HG02885 (cell line): ENCODE results near the gene MTA3.
"Not testable (repeated sequence)": the region's sequence is repeated elsewhere in the genome, so short reads cannot be mapped to it uniquely, and the experiment has no call there.

Experiments used
- ATAC-seq: cut with Tn5 transposase; IDR thresholded peaks from one replicate; pipeline ENCODE4 v1.9.1; 2021; ENCODE audit warnings: mild to moderate bottlenecking; ENCODE audit not compliant: unreplicated experiment, poor library complexity

The MTA3 gene

DNA sequence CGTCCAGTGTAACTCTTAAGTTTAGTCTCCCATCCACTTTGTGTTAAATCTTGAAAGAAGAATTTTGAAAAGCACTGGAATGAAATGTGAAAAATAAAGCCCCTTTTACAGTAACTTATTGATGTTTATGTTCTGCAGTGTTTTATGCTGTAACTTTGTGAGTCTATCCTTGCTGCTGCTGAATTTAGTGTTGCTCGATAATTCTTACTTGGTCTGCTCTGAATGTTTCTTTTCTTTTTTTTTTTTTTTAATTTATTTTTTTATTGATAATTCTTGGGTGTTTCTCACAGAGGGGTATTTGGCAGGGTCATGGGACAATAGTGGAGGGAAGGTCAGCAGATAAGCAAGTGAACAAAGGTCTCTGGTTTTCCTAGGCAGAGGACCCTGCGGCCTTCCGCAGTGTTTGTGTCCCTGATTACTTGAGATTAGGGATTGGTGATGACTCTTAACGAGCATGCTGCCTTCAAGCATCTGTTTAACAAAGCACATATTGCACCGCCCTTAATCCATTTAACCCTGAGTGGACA is 36.0 kb downstream of the MTA3 start:
- not testable (repeated sequence) for ATAC-seq

DNA sequence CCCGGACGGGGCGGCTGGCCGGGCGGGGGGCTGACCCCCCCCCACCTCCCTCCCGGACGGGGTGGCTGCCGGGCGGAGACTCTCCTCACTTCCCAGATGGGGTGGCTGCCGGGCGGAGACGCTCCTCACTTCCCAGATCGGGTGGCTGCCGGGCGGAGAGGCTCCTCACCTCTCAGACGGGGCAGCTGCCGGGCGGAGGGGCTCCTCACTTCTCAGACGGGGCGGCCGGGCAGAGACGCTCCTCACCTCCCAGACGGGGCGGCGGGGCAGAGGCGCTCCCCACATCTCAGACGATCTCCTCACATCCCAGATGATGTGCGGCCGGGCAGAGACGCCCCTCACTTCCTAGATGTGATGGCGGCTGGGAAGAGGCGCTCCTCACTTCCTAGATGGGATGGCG is 37.7 kb downstream of the MTA3 start:
- ATAC-seq: not testable (repeated sequence)

DNA sequence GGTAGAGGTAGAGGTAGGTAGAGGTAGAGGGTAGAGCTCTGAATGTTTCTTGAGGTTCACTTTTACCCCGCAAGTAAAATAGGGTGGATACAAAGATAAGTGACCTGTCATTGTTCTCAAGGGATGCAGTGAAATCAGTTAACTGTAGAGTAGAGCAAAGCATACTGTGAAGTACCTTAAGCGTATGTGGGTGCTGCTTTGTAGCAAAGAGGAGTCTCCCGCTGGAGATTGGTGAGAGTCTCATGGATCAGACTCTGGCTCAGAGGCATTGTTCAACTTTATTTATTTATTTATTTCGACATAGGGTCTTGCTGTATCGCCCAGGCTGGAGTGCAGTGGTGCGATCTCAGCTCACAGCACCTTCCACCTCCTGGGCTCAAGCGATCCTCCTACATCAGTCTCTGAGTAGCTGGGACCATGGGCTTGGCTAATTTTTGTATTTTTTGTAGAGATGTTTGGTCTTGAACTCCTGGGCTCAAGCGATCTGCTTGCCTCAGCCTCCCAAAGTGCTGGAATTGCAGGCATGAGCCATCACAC is 38.7 kb downstream of the MTA3 start:
- no peak for ATAC-seq

DNA sequence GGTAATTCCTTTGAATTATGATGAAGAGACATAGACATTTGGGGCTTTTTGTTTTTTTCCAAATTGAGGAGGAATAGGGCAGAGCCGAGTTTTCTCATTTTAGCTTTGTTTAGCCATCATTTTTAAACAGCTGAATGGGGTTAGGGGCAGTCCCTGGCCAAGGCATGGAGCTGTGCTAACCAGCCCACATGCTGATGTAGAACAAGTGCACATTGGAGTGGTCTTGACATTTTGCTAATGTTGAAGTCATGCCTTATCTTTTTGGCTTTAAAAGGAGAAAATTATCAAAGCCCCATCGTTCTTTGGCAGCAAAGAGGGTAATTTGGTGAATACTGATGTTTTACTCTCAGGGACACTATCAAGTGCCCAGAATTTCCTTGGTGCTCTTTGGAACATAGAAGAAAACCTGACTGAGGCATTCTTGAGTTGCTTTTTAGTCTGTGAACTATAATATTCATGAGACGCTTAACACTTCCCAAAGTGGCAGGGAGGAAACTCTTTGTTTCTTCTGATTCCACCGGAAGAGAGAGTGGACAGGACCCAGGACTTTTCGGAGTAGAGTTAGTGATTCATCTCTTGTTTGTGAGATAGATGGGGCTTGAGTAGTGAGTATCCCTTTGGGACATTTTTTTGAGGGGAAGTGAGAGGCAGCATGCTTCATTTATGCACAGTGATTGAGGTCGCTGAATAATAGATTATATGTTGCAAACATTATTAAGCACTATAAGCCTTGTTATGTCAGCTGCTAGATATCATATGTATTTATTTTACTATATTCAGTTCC is 45.0 kb downstream of the MTA3 start:
- ATAC-seq: no peak

DNA sequence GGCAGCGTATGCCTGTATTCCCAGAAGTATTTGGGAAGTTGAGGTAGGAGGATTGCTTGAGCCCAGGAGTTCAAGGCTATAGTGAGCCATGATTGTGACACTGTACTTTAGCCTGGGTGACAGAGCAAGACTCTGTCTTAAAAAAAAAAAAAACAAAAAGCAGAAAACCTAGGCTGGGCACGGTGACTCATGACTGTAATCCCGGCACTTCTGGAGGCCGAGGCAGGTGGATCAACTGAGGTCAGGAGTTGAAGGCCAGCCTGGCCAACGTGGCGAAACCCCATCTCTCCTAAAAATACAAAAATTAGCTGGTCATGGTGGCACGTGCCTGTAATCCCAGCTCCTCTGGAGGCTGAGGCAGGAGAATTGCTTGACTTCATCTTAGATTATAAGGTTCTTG is 46.4 kb downstream of the MTA3 start:
- ATAC-seq: no peak

DNA sequence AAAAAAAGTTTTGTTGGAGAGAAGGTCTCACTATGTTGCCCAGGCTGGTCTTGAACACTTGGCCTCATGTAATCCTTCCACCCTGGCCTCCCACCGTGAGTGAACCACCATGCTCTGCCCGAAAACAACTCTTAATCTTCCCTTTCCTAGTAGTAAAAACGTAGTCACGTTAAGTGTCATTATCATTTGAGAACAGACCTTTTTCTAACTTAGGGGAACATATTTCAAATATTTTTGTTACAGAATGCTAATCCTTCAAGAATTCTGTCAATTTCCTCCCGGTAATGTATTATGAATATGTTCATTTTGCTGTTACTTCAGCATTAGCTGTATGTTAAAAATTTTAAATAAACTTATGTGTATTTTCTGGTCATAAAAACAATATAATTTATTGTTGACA is 49.7 kb downstream of the MTA3 start:
- ATAC-seq: no peak

DNA sequence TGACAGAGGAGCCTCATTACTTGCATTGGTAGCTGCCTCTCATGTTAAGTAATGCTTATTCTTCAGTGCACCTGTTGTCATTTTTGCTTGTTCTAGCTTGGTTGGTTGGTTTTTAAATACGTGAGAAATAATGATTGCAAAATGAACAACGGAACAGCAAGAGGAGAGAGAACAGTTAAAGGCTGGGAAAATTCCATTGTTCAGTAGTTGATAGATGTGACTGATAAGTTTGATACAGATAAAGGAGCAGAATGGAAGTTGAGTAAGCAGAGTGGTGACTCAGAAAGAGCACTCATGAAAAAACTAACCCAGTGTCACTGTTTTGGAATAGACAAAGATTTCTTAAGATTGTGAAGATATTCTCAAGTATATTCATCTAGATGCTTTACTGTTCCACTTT is 50.5 kb downstream of the MTA3 start:
- ATAC-seq: no peak

DNA sequence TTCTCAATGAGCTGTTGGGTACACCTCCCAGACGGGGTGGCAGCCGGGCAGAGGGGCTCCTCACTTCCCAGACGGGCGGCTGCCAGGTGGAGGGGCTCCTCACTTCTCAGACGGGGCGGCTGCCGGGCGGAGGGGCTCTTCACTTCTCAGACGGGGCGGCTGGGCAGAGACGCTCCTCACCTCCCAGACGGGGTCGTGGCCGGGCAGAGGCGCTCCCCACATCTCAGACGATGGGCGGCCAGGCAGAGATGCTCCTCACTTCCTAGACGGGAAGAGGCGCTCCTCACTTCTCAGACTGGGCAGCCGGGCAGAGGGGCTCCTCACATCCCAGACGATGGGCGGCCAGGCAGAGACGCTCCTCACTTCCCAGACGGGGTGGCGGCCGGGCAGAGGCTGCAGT is 53.2 kb downstream of the MTA3 start:
- not testable (repeated sequence) for ATAC-seq

DNA sequence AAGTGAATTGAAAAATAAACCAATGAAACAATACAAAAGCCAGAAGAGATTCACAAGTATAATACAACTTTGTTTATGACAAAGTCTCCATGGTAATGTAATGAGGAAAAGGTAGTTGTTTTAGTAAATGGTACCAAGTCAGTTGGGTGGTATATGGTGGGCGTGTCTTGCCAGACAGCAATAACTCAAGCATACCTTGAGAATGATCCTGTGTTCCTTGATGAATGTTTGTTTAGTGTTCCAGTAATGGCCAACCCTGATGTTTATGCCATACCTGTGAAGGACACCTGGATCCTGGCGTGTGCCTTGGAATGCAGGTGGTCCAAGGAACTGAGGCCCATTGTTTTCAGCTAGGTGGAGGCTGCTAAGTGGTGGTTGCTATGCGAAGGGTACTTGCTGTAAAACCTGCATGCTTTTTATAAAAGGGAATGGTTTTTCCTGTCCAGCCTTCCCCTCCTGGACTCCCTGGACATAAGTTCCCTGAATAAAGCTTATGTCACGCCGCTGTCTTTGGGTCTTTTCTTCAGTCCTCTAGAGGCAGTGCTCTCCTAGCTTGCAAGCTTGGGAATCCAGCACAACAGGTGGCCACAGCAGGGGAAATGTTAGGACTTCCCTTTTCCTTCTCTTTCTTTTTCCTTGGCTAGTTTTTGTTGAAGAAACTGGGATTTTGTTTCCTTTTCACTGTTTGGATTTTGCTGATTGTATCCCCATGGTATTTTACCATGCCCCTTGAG is 54.7 kb downstream of the MTA3 start:
- ATAC-seq: no peak

DNA sequence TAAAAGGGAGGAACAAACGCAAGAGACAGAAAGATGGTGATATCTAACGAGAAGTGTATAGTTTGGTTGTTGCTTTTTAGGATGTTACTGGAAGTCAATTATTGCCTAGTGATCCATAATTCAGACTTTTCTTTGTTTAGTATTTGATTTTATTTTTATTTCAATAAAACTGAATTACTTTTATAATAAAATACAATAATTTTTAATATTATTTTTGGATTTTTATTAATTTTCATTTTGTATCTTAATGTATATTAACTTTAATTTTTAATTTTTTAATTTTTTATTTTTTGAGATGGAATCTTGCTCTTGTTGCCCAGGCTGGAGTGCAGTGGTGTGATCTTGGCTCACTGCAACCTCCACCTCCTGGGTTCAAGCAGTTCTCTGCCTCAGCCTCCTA is 55.6 kb downstream of the MTA3 start:
- no peak for ATAC-seq

DNA sequence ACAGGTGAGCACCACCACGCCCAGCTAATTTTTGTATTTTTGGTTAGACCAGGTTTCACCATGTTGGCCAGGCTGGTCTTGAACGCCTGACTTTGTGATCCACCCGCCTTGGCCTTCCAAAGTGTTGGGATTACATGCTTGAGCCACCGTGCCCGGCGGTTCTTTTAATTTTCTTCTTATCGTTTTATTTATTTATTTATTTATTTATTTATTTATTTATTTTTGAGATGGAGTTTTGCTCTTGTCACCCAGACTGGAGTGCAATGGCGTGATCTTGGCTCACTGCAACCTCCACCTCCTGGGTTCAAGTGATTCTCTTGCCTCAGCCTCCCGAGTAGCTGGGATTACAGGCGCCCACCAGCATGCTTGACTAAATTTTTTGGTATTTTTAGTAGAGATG is 59.6 kb downstream of the MTA3 start:
- not testable (repeated sequence) for ATAC-seq

DNA sequence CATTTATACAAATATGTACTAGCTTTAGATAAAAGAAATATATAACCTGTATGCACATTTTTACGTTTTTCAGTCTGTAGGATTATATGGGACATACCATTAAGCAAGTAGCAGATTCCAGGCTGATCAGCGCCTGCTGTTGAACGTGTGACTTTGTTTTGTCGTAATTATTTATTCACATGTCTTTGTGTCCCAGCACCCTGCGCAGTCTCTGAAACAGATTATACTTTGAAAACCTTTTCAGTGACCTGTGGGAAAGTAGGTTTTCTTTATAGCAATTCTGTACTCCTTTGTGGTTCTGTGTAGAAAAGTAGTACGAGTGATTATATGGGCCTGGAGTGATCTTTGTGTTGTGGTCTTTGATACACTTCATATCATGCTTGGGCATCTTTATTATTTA is 68.5 kb downstream of the MTA3 start:
- no peak for ATAC-seq

DNA sequence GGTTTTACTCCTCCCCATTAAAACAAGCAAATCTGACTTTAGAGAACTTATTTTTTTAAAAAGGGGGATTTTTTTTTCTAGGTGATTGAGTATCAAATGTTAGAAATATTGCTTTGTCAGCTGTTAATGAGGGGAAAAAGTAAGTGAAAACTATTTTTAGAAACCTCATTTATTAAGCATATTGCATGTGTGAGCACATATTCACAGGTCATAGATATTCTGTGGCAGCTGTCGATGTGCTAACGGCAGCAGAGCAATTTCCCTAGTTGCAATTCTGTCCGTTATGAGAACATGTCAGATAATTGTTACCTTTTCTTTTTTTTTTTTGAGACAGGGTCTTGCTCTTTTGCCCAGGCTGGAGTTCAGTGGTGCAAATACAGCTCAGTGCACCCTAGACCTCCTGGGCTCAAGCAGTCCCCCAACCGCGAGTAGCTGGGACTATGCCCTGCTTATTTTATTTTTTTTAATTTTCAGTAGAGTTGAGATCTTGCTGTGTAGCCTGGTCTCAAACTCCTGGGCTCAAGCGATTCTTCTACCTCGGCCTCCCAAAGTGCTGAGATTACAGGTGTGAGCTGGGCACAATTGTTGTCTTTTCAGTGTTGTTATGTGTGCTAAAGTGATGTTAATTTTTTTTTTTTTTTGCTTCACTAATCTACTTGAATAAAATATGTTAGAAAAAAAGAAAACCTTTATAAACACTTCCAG is 69.8 kb downstream of the MTA3 start:
- ATAC-seq: no peak

DNA sequence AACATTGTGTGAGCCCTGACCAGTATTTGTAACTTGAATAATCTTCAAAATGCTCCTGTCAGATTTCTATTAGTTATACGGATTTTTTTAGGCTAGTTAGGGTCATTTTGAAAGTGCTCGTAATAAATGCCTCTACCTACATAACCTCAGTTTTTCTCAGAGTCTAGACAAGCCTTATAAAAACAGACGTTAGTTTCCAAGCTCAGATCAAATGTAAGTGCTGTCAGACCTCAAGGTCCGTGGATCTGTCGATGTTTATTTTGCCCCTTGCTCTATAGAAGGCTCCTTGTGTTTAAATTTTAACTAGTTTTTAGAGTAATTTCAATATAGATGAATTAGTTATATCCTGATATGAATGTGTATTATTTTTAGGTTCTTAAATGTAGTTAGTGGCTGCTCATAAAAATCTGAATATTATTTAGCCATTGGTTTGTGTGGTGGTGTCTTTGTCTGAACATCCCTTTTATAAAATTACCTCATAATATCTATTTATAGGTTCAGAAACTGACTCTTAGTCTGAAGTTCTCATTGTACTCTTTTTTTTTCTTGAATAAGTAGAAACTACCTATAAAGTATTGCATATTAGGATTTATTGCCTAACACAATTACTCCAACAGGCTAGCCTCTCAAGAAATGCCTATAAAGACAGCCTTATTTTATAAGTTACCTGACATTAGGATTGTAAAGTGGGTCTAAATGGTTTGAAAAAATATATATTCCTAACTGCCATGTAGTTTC is 71.1 kb downstream of the MTA3 start:
- no peak for ATAC-seq

DNA sequence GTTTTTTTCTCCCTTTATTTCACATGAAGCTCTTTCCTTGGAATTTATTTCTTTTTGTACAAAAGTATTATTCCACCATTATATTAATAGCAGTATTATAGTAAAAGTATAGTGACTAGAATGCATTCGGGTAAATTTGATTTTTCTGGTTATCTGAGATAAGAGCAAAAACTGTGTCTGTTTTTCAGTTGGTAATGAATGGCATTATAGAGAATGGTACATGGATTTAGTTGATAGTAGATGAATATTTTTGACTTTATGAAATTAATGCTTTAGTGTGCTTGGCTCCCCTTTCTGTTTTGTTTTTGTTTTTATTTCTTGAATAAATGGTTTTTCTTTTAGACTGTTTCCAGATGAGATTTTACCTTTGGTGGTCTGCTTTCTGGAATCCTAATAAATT is 71.8 kb downstream of the MTA3 start:
- no peak for ATAC-seq

DNA sequence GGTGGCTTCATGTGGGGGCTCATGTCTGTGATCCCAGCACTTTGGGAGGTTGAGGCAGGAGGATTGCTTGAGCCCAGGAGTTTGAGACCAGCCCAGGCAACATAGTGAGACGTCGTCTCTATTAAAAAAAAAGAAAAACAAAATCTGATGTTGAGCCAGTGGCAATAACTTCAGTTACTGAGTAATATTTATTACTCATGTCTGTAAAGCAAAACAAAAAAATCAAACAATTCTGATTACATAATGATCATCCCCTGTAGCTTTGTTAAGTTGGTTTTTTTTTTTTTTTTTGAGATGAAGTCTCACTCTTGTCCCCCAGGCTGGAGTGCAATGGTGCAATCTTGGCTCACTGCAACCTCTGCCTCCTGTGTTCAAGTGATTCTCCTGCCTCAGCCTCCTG is 73.9 kb downstream of the MTA3 start:
- not testable (repeated sequence) for ATAC-seq

DNA sequence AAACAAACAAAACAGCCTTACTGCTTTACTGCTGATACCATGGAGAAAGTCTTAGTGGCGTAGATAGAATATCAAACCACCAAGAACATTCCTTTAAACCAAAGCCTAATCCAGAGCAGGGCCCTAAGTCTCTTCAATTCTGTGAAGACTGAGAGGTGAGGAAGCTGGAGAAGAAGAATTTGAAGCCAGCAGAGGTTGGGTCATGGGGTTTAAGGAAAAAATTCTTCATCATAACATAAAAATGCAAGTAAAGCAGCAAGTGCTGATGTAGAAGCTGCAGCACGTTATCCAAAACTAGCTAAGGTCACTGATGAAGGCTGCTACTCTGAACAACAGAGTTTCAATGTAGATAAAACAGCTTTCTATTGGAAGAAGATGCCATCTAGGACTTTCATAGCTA is 77.1 kb downstream of the MTA3 start:
- ATAC-seq: no peak

DNA sequence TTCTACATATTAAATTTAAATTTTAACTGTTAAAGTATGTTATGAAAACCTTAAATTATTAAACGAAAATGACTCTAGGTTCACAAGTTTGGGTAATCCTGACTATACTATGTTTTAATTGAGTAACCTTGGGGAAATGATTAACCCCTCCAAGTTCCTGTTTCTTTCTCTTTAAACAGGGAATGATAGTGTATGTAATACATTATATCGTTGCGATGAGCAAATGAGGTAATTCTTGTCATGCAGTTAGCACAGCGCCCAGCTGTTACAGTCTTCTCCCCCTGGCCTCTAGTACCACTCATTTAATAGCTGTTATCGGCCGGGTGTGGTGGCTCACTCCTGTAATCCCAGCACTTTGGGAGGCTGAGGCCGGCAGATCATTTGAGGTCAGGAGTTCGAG is 80.4 kb downstream of the MTA3 start:
- ATAC-seq: no peak

DNA sequence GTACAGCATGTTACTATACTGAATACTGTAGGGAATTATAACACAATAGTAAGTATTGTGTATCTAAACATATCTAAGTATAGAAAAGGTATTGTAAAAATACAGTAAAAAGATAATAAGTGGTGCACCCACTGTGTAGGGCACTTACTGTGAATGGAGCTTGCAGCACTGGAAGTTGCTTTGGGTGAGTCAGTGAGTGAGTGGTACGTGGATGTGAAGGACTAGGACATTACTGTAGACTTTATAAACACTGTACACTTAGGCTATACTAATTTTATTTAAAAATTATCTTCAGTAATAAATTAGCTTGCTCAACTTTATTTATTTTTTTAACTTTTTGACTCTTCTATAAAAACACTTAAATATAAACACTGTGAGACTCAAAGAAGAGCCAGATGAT is 82.6 kb downstream of the MTA3 start:
- ATAC-seq: no peak

DNA sequence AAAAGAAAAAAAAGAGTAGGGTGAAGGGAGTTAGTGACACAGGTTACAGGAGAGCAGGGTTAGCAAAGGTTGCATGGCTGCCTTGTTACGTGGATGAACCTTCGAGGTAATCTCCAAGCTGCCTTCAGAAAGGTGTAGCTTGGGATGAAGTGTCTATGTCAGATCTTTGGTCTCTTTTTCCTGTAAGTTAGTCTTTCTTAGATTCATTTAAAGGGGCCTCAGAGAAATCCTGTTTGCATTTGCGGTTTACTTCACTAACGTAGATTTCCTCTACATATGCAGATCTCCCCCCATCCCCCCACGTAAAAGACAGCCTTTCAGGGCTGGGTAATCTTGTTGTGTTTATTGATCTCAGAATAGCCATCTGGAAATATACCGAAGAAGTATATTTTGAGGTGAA is 83.7 kb downstream of the MTA3 start:
- no peak for ATAC-seq
